Nephron progenitor cell (in vitro differentiated cells): ENCODE measurements around the gene KHSRP.

ENCODE experiments used
- DNase-seq: peaks from one replicate; pipeline ENCODE4 v3.0.0; 2021
- H3K27ac Mint-ChIP-seq: 2 replicates; pipeline ENCODE4 v1.8.0; 2021; ENCODE audit warnings: mild to moderate bottlenecking, moderate library complexity, mixed read lengths
- H3K27me3 Mint-ChIP-seq: 2 replicates; pipeline ENCODE4 v1.8.0; 2021; ENCODE audit warnings: mild to moderate bottlenecking, low read depth, mixed read lengths; ENCODE audit not compliant: poor library complexity
- H3K36me3 Mint-ChIP-seq: 2 replicates; pipeline ENCODE4 v1.8.0; 2021; ENCODE audit warnings: low read depth, mixed read lengths
- H3K4me1 Mint-ChIP-seq: 2 replicates; pipeline ENCODE4 v1.8.0; 2021; ENCODE audit warnings: mixed read lengths
- H3K4me3 Mint-ChIP-seq: 2 replicates; pipeline ENCODE4 v1.8.0; 2021; ENCODE audit warnings: mild to moderate bottlenecking, moderate library complexity, mixed read lengths
- H3K9me3 Mint-ChIP-seq: 2 replicates; pipeline ENCODE4 v1.8.0; 2021; ENCODE audit warnings: mild to moderate bottlenecking, moderate library complexity, mixed read lengths
- TF ChIP-seq, protein P1 (sequence below): fragments of 200-600 bp; sonication (generic); IDR thresholded peaks from 2 replicates; pipeline ENCODE4 v1.5.0; 2021; ENCODE audit warnings: antibody characterized with exemption

The KHSRP gene

DNA sequence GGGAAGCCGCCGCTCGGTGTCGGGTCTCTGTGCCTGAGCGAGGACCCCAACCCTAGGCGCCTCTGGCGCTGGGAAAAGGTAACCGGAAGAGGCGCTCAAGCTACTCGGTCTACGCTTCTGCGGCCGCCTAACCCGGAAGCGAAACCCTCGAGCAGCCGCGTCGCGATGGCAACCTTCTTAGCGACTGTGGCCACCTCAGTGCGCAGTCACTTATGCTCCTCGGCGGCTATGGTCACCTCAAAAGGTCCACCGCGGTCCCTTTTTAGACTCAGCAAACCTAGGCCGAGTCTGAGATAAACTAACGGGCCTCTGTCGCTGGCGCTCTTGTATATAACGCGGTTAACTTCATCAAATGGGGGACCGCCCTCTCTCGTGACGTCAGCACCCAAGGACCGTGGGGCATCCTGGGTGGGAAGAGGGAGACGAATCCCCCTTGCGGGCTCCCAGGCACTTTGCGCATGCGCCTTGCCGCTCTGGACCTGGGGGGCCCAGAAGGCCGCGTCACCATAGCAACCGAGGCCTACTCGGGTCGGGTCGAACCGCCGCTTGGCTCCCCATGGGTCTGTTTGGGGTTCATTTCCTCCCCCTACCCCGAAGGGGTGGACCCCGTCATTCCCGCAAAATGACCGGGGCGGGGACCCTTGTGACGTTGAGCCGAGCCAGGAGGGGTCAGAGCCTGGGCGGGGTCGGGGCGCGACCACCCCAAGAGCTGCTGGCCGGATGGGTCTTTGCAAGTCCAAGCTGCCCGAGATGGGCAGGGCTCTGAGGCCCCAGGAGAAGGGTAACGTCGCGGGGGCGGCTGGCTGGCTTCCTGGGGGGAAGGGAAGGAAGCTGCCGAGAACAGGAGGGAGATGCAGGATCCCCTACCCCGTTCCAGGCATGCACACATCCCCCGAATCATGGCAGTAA lies 31.3 kb downstream of the KHSRP start, which contains the start of gene GTF2F1:
GTF2F1 (minus strand) TSS at position 91 of the 909 bp plus-strand sequence. CDS start 169 bp downstream, outside the sequence.
- H3K27me3 Mint-ChIP-seq = no peaks in the 10 kb centered on the region
- TF ChIP-seq, protein P1, sequence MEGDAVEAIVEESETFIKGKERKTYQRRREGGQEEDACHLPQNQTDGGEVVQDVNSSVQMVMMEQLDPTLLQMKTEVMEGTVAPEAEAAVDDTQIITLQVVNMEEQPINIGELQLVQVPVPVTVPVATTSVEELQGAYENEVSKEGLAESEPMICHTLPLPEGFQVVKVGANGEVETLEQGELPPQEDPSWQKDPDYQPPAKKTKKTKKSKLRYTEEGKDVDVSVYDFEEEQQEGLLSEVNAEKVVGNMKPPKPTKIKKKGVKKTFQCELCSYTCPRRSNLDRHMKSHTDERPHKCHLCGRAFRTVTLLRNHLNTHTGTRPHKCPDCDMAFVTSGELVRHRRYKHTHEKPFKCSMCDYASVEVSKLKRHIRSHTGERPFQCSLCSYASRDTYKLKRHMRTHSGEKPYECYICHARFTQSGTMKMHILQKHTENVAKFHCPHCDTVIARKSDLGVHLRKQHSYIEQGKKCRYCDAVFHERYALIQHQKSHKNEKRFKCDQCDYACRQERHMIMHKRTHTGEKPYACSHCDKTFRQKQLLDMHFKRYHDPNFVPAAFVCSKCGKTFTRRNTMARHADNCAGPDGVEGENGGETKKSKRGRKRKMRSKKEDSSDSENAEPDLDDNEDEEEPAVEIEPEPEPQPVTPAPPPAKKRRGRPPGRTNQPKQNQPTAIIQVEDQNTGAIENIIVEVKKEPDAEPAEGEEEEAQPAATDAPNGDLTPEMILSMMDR = no peak
- peaks cover 21% of the 10 kb centered on the region for H3K36me3 Mint-ChIP-seq
- H3K9me3 Mint-ChIP-seq = no peaks in the 10 kb centered on the region
- peak within 1 kb of the TSS; percentile 89 for H3K4me3 Mint-ChIP-seq
- H3K27ac Mint-ChIP-seq = peak within 1 kb of the TSS; percentile 99
- DNase-seq = peak; percentile 95
- peaks cover 32% of the 10 kb centered on the region for H3K4me1 Mint-ChIP-seq

DNA sequence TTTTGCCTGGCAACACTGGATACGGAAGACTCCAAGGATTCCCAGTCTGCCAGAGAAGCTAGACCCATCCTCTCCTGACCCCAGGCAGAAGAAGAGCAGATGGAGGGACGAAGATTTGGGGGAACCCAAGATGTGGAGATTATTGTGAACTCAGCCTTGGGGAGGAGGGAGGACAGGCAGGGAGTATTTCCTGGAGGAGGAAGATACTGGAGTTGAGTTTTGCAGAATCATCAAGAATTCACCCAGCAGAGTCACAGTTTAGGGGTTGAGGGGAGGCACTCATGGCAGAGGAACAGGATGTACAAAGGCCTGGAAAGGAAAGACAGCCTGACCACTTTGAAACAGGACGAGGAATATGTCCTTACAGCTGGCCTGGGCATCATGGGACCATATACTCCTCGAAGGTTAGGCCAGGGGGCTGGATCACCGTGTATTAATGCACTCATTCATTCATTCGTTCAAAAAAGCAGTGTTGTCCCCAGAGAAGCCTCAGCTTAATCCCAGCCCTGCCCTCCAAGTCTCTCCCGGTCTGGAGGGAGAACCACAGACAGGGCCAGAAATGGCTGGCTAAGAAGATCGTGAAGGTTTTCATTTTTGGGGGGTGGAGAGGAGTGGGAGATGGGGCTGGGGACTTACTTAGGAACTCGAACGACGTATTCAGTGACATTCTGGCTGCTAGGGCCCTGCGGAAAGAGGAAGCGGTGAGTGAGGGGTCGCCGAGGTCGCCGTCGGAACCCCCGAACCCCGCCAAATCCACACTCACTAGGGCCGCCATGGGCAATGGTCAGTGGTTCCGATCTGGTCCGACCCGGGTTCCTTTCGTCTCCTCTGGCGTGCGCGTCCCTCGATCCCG lies 32.2 kb downstream of the KHSRP start:
- TF ChIP-seq, protein P1 = no peak
- H3K27me3 Mint-ChIP-seq = no peaks in the 10 kb centered on the region
- H3K4me1 Mint-ChIP-seq = peaks cover 32% of the 10 kb centered on the region
- peak overlapping the region; percentile 99 for H3K27ac Mint-ChIP-seq
- H3K4me3 Mint-ChIP-seq = peak overlapping the region; percentile 89
- H3K9me3 Mint-ChIP-seq = no peaks in the 10 kb centered on the region
- H3K36me3 Mint-ChIP-seq = peaks cover 25% of the 10 kb centered on the region
- no peak for DNase-seq

DNA sequence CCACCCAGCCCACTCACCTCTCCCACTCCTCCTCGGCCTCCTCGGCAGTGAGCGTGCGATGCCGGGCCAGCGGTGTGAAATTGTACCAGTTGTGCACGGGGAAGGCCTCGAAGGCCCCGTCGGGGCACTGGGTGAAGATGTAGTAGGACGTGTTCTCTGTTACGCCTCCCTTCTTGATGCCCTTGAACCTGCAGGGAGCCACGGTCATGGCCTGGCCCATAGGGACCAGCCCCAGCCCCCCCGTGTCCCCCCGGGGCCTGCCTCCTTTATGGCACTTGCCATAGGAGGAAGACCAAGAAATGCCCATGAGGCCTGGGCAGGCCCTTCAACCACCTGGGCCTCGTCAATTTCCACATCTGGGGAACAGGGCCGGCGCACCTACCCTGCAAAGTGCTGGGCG lies 37.2 kb downstream of the KHSRP start:
- no peak overlapping the region for H3K27ac Mint-ChIP-seq
- TF ChIP-seq, protein P1 = no peak
- H3K4me3 Mint-ChIP-seq = no peak overlapping the region
- peaks cover 60% of the 10 kb centered on the region for H3K36me3 Mint-ChIP-seq
- peaks cover 4% of the 10 kb centered on the region for H3K27me3 Mint-ChIP-seq
- H3K4me1 Mint-ChIP-seq = peaks cover 14% of the 10 kb centered on the region
- no peaks in the 10 kb centered on the region for H3K9me3 Mint-ChIP-seq
- no peak for DNase-seq

DNA sequence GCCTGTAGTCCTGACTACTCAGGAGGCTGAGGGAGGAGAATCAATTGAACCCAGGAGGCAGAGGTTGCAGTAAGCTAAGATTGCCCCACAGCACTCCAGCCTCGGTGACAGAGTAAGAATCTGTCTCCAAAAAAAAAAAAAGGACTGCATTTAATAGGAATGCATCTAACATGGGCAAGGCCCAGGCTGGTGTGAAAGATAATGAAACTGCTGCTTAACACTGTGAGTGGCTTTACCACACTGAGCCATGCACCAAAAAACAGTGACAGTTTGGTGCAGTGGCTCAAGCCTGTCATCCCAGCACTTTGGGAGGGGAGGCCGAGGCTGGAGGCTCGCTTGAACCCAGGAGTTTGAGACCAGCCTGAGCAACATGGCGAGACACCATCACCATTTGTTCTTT lies 40.2 kb downstream of the KHSRP start:
- Mint-ChIP-seq H3K27me3 (peaks cover 4% of the 10 kb centered on the region), H3K9me3 (peaks cover 11% of the 10 kb centered on the region), H3K36me3 (peaks cover 71% of the 10 kb centered on the region), H3K4me3 (no peak overlapping the region), H3K27ac (no peak overlapping the region), H3K4me1 (no peaks in the 10 kb centered on the region)
- TF ChIP-seq, protein P1 = no peak
- no peak for DNase-seq

DNA sequence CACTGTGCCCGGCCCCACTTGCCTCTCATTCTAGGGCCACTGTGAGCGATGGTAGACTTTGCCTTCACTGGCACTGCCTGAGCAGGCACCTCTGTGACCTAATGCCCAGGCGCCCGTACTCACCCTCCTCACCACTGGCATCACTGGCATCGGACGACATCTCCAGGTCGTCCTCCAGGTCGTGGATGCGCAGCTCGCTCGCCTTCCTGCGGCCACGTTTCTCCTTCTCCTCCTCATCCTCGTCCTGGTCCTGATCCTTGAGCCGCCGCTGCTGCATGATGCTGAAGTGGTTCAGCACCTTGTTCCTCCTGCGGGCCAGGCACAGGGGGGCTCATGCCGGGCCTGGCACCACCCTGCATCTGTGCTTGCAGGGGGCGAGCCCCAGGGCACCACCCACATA lies 41.4 kb downstream of the KHSRP start:
- no peak overlapping the region for H3K4me3 Mint-ChIP-seq
- peaks cover 11% of the 10 kb centered on the region for H3K9me3 Mint-ChIP-seq
- DNase-seq = no peak
- H3K36me3 Mint-ChIP-seq = peaks cover 77% of the 10 kb centered on the region
- TF ChIP-seq, protein P1 = no peak
- no peak overlapping the region for H3K27ac Mint-ChIP-seq
- peaks cover 4% of the 10 kb centered on the region for H3K27me3 Mint-ChIP-seq
- peaks cover 5% of the 10 kb centered on the region for H3K4me1 Mint-ChIP-seq
